ENCODE data around the gene XYLT2.

Gene XYLT2

DNA sequence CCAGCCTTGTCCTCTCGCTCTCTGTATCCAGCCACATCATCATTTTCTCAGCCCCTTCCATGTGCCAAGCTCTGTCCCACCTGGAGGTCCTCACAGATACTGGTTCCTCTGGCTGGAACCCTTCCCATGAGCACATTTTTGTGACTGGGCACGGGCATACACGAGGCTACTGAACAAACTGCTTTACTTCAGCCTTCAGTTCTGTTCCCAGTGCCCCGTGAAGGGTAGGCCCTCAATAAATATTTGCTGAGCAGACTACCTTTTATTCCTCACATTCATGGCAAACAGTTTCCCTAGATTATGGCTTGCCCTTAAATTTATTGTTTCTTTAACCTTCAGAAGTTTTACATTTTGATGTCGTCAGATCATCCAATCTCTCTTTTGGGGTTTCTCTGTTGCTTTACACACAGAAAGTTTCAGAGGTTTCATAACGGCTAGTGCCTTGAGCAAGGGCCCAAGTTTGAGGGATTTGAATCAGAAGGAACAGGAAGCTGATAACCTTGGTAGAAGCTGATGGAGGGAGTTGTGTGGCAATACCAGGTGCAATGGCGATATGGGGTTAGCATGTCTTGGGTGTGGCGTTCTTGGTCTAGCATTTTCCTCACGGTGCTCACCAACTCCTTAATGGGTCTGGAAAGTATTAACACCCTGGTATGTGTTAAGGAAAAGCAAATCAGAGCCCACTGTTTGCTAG, 43.9 kb upstream of the XYLT2 start:
- H3K4me3 ChIP-seq (ENCODE audit: low read depth in 1 of 2, low read length in 1 of 2) = no peak overlapping the region

GRCh38 chr17:50303051-50303450, 42.9 kb upstream of the XYLT2 start:
- Histone ChIP-seq H3K27me3 (no peaks in the 10 kb centered on the region), H3K4me3 (ENCODE audit: low read depth in 1 of 2, low read length in 1 of 2) (no peak overlapping the region), H3K27ac (no peak overlapping the region), H3K36me3 (no peaks in the 10 kb centered on the region), H3K4me1 (ENCODE audit: control insufficient read depth in 1 of 2, insufficient read depth in 1 of 2, low read depth in 1 of 2, low read length in 1 of 2) (peaks cover 18 to 36% of the 10 kb centered on the region in 2 experiments), H3K9me3 (no peaks in the 10 kb centered on the region)
- TF ChIP-seq CTCF (IDR thresholded peaks at IDR 0.05) = no peak

More for the DNA sequence above, 43.9 kb upstream of the XYLT2 start:
- Histone ChIP-seq H3K9me3 (no peaks in the 10 kb centered on the region), H3K27me3 (no peaks in the 10 kb centered on the region), H3K27ac (peak overlapping the region; percentile 68), H3K36me3 (no peaks in the 10 kb centered on the region), H3K4me1 (ENCODE audit: control insufficient read depth in 1 of 2, insufficient read depth in 1 of 2, low read depth in 1 of 2, low read length in 1 of 2) (peaks cover 20 to 42% of the 10 kb centered on the region in 2 experiments)
- no peak for TF ChIP-seq CTCF (IDR thresholded peaks at IDR 0.05)

DNA sequence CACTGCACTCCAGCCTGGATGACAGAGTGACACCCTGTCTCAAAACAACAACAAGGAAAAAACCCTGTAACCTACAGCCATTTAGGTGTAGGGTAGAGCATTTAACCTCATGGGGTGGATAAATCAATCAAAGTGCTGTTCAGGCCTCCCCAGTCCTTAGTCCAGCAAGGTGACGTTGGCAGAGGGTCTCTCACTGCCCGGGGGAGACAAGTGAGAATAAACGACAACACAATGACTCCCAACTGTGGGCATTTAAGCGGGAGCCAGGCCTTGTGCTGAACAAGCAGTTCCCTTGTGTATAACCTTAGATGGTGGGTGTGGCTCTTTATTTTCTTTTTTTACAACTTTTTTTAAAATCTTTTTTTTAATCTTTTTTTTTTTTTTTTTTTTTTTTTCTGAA, 42.3 kb upstream of the XYLT2 start:
- no peaks in the 10 kb centered on the region for H3K27me3 ChIP-seq
- H3K36me3 ChIP-seq = no peaks in the 10 kb centered on the region
- no peak for TF ChIP-seq CTCF (IDR thresholded peaks at IDR 0.05)
- peaks cover 18 to 36% of the 10 kb centered on the region in 2 experiments for H3K4me1 ChIP-seq (ENCODE audit: control insufficient read depth in 1 of 2, insufficient read depth in 1 of 2, low read depth in 1 of 2, low read length in 1 of 2)
- no peak overlapping the region for H3K4me3 ChIP-seq (ENCODE audit: low read depth in 1 of 2, low read length in 1 of 2)
- H3K9me3 ChIP-seq = no peaks in the 10 kb centered on the region
- H3K27ac ChIP-seq = no peak overlapping the region

- Histone ChIP-seq H3K9me3 (no peaks in the 10 kb centered on the region), H3K27me3 (no peaks in the 10 kb centered on the region), H3K4me3 (ENCODE audit: low read depth in 1 of 2, low read length in 1 of 2) (no peak overlapping the region), H3K27ac (no peak overlapping the region), H3K36me3 (no peaks in the 10 kb centered on the region), H3K4me1 (ENCODE audit: control insufficient read depth in 1 of 2, insufficient read depth in 1 of 2, low read depth in 1 of 2, low read length in 1 of 2) (peaks cover 18 to 36% of the 10 kb centered on the region in 2 experiments)
- TF ChIP-seq CTCF (IDR thresholded peaks at IDR 0.05) = no peak
Measured at GRCh38 chr17:50304781-50305404, 41.0 kb upstream of the XYLT2 start.

DNA sequence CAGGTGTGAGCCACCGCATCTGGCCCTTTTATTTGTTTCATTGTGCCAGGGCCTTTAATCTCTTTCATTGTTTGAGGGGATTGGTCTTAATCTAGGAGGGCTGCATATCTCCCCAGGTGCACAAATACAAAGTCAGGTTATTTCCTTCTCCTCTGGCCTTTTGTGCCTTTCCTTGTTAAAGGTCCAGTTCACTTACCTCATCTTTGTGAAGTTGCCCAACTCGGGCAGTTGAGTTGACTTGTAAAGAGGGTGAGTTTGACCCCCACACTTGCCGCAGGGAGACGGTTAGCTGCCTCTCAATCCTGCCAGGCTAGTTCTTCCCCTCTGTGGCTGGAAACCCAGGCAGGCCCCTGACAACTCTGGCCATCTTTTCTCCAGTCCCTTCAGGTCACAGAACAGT, 38.3 kb upstream of the XYLT2 start:
- no peak overlapping the region for H3K4me3 ChIP-seq (ENCODE audit: low read depth in 1 of 2, low read length in 1 of 2)
- H3K27ac ChIP-seq = no peak overlapping the region
- H3K9me3 ChIP-seq = no peaks in the 10 kb centered on the region
- no peaks in the 10 kb centered on the region for H3K36me3 ChIP-seq
- H3K27me3 ChIP-seq = peaks cover 25% of the 10 kb centered on the region
- TF ChIP-seq CTCF (IDR thresholded peaks at IDR 0.05) = no peak
- peaks cover 0 to 15% of the 10 kb centered on the region in 2 experiments for H3K4me1 ChIP-seq (ENCODE audit: control insufficient read depth in 1 of 2, insufficient read depth in 1 of 2, low read depth in 1 of 2, low read length in 1 of 2)

All from neutrophil (primary cell).